GM12892 (cell line): ENCODE data around the gene UBE2L6.
A peak's percentile ranks its signal among the peaks of the same experiment; 100 is the strongest.

ENCODE experiments used
- DNase-seq: peaks from one replicate; pipeline ENCODE4 v3.0.0; 2011; ENCODE audit not compliant: insufficient read length
- FAIRE-seq: peaks from 2 replicates; lab custom pipeline; 2011; peaks lifted over from hg19 to GRCh38; lab: Jason Lieb, UNC
- POLR2A ChIP-seq: IDR thresholded peaks from 2 replicates; pipeline ENCODE4 v1.6.1; 2011; ENCODE audit warnings: low read depth, low read length, control low read depth
- POLR2AphosphoS5 ChIP-seq: IDR thresholded peaks from 2 replicates; pipeline ENCODE4 v1.6.1; 2011; ENCODE audit warnings: low read depth, low read length, control low read depth
- TAF1 ChIP-seq: IDR thresholded peaks from 2 replicates; pipeline ENCODE4 v1.6.1; 2011; ENCODE audit warnings: low read depth, mild to moderate bottlenecking, control low read depth, low read length, borderline replicate concordance

UBE2L6 gene

GRCh38 chr11:57521116-57521515, 46.4 kb downstream of the UBE2L6 start:
- TF ChIP-seq TAF1 (no peak), POLR2A (no peak), POLR2AphosphoS5 (no peak)
- DNase-seq: no peak
- FAIRE-seq: no peak

DNA sequence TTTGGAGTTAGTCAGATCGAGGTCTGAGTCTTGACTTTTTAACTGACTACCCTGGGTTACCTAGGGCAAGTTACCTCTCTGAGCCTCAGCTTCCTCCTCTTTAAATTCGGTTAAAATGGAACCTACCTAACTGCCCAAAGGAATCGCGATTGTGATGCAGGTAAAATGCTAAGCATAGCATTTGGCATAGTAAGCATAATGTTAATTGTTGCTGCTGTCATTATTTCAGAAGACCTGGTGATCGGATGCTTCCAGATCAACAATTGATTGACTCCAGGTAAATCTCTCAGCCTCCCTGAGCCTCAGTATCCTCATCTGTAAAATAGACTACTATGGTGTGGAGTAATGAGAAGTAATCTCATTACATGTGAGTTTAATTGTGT, 51.4 kb downstream of the UBE2L6 start:
- FAIRE-seq: peak; percentile 40
- TF ChIP-seq TAF1: no peak
- TF ChIP-seq POLR2A: no peak
- no peak for TF ChIP-seq POLR2AphosphoS5
- no peak for DNase-seq

- FAIRE-seq (peak; percentile 89), DNase-seq (peak; percentile 62)
- no peak for TF ChIP-seq POLR2A
- no peak for TF ChIP-seq POLR2AphosphoS5
- no peak for TF ChIP-seq TAF1
Observed at GRCh38 chr11:57515332-57516060, 52.0 kb downstream of the UBE2L6 start, which contains the start of gene SLC43A1. SLC43A1 (minus strand) TSS chr11:57515702; CDS start chr11:57514111, 1,591 bp downstream.

DNA sequence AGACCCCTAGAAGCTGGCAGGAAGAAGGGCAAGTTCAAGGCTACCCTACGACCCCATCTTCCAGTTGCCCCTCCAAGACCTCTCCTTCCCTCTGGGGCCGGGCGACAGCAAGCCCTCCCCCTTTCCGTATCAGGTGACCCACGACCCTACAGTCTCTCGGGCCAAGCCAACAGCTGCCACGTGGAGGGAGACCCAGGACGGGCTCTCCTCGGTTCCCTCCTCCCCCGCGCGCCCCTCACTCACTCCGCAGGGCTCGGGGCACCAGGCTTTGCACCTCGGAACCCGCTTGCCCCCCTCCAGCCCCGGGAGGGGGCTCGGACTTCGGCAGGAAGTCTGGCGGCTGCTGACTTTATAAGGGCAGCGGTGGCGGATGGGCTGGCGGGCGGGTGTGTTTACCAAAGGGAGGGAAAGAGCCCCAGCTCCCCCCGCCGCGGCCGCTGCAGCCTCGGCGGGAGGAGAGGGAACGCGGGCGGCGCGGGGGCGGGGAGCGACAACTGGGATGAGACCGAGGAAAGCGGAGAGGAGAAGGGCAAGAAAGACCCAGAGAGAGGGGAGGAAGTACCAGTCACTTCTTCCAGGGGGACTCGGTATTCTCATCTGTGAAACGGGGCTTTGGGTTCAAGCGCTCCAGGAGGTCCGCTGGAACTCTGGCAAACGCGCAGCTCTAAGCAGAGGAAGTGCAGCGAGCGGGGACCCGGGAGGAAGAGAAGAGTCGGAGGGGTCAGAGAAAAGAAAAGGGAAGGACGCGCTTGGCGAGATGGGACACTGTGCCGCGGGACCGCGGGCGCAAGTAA, 52.7 kb downstream of the UBE2L6 start:
- DNase-seq (peak; percentile 62), FAIRE-seq (no peak)
- TF ChIP-seq TAF1 (no peak), POLR2AphosphoS5 (no peak), POLR2A (no peak)

DNA sequence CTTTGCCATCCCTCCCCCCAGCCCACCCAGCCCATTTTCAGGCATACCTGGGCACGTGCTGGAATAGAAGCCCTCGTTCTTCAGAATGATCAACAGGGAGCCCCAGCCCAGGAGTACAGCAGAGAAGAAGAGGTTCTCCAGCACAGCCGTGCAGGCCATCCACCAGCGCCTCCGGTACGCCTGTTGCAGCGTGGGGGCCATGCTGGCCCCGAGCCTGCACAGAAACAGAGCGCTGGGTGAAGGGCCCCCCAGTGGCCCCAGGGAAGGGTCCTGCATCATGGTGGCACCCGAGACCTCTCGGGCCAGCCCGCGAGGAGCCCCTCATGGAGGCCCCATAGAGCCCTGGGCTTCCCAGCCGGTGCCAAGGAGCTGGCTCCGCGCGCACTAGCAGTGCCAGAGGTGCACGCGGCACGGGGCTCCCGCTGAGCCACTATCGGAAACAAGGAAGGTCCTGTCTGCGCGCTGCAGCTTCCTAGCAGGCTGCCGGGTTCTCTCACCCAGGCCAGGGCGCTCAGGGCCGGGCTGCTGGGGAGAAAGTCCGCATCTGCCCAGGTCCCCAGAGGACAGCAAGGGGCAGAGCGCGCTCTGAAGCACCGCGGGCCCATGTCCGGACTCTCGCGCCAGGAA, 53.4 kb downstream of the UBE2L6 start:
- DNase-seq: peak; percentile 46
- no peak for TF ChIP-seq POLR2AphosphoS5
- TF ChIP-seq TAF1: no peak
- TF ChIP-seq POLR2A: no peak
- FAIRE-seq: peak; percentile 81

GRCh38 chr11:57513452-57513795, 54.0 kb downstream of the UBE2L6 start:
- DNase-seq (no peak), FAIRE-seq (no peak)
- no peak for TF ChIP-seq TAF1
- TF ChIP-seq POLR2A: no peak
- no peak for TF ChIP-seq POLR2AphosphoS5

DNA sequence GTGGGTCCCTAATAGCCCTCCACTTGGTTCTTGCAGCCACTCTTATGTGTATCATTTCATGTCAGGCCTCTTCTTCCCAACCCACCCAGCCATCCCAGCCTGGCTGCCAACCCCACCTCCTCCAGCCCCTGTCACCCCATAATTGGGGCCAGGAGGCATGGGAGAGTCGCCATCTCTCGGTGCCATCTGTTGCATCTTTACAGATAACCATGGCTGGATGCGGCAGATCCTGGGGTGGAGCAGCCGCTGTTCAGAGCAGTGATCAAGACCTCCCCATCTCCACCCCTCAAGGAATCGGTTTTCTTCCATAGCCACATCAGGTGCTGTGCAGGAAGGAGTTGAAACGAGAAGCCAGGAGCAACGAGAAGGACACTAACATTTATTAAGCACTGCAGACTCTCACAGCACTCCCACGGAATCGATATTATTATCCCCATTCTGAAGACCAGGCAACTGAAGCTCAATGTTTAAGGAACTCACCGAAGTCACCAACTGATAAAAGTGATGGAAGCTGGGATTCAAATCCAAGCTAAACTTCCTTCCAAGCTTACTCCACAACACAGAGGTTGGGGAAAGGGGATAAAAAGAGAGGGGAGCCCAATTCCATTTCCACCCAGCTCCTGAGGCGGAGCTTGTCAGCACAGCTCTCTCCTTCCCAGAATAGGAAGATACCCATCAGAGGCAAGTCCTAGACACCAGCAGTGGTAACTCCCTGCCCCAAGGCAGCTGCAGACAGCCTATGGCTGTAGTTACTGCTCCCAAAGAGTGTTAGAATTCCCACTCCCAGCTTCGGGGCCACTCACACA, 54.6 kb downstream of the UBE2L6 start:
- FAIRE-seq (peak; percentile 30), DNase-seq (no peak)
- TF ChIP-seq POLR2AphosphoS5 (no peak), POLR2A (no peak), TAF1 (no peak)

- FAIRE-seq: peak; percentile 9
- DNase-seq: no peak
- no peak for TF ChIP-seq POLR2A
- TF ChIP-seq POLR2AphosphoS5: no peak
- no peak for TF ChIP-seq TAF1
Observed at GRCh38 chr11:57511741-57512430, 55.6 kb downstream of the UBE2L6 start.

DNA sequence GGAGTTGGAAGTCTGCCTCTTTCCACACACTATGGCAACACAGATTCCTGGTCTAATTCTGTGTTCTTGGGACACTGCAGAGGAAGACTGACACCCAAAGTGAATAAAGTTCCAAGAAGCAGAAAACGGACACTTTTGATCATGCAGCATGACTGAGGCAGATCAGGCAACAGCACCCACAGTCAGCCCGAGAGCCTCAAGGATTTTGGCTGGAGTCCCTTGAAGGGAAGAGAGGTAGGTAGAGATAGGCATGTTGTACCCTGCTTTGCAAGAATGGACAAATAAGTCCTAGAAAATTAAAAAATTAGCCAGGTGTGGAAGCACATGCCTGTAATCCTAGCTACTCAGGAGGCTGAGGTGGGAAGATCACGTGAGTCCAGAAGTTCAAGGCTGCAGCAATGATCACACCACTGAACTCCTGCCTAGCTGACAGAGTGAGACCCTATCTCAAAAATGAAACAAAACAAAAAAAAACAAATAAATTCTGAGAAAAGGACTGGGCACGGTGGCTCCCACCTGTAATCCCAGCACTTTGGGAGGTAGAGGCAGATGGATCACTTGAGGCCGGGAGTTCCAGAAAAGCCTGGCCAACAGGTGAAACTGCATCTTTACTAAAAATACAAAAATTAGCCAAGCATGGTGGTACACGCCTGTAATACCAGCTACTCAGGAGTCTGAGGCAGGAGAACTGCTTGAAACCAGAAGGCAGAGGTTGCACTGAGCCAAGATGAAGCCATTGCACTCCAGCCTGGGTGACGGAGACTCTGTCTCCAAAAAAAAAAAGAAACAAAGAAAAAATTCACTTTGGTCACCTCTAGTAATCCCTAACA, 58.9 kb downstream of the UBE2L6 start:
- no peak for TF ChIP-seq POLR2A
- TF ChIP-seq TAF1: no peak
- no peak for TF ChIP-seq POLR2AphosphoS5
- FAIRE-seq (no peak), DNase-seq (no peak)
